KMS-11 (cell line): ENCODE measurements around the gene FNDC3B.

Experiments
- H2AFZ ChIP-seq: fragments of 200-600 bp; sonication (generic); 2 replicates; pipeline ENCODE4 v1.6.1; 2016; ENCODE audit warnings: antibody characterized with exemption, mixed run types, low read depth
- H3K27ac ChIP-seq: fragments of 200-600 bp; sonication (generic); 2 replicates; pipeline ENCODE4 v1.6.1; 2016; ENCODE audit warnings: mild to moderate bottlenecking, mixed run types
- H3K27me3 ChIP-seq: fragments of 200-600 bp; sonication (generic); 2 replicates; pipeline ENCODE4 v1.6.1; 2017; ENCODE audit warnings: mild to moderate bottlenecking, low read depth, mixed run types, moderate library complexity; ENCODE audit not compliant: insufficient read depth
- H3K36me3 ChIP-seq: fragments of 200-600 bp; sonication (generic); 2 replicates; pipeline ENCODE4 v1.6.1; 2017; ENCODE audit warnings: mild to moderate bottlenecking, mixed run types; ENCODE audit not compliant: insufficient read depth
- H3K4me1 ChIP-seq: fragments of 200-600 bp; sonication (generic); 2 replicates; pipeline ENCODE4 v1.6.1; 2016; ENCODE audit warnings: mild to moderate bottlenecking, low read depth, mixed run types; ENCODE audit not compliant: poor library complexity, severe bottlenecking
- H3K4me2 ChIP-seq: fragments of 200-600 bp; sonication (generic); 2 replicates; pipeline ENCODE4 v1.7.0; 2016; ENCODE audit warnings: mild to moderate bottlenecking, mixed run types
- H3K4me3 ChIP-seq: fragments of 200-600 bp; sonication (generic); IDR thresholded peaks from 2 replicates; pipeline ENCODE4 v1.6.1; 2017; ENCODE audit warnings: low read depth, low read length, mixed read lengths; ENCODE audit not compliant: insufficient read depth
- H3K79me2 ChIP-seq: fragments of 200-600 bp; sonication (generic); 2 replicates; pipeline ENCODE4 v1.6.1; 2016; ENCODE audit warnings: low read depth, mixed run types; ENCODE audit not compliant: insufficient read depth
- H3K9ac ChIP-seq: fragments of 200-600 bp; sonication (generic); 2 replicates; pipeline ENCODE4 v1.6.1; 2016; ENCODE audit warnings: mild to moderate bottlenecking, mixed run types
- H4K20me1 ChIP-seq: fragments of 200-600 bp; sonication (generic); 2 replicates; pipeline ENCODE4 v1.6.1; 2016; ENCODE audit warnings: mild to moderate bottlenecking, mixed run types; ENCODE audit not compliant: insufficient read depth
- TF ChIP-seq, protein P1 (sequence below): fragments of 200-600 bp; sonication (generic); conservative IDR thresholded peaks from 2 replicates; pipeline ENCODE4 v1.6.1; 2017; ENCODE audit warnings: low read depth, mild to moderate bottlenecking, antibody characterized with exemption, low read length, moderate library complexity, mixed read lengths

Gene FNDC3B

DNA sequence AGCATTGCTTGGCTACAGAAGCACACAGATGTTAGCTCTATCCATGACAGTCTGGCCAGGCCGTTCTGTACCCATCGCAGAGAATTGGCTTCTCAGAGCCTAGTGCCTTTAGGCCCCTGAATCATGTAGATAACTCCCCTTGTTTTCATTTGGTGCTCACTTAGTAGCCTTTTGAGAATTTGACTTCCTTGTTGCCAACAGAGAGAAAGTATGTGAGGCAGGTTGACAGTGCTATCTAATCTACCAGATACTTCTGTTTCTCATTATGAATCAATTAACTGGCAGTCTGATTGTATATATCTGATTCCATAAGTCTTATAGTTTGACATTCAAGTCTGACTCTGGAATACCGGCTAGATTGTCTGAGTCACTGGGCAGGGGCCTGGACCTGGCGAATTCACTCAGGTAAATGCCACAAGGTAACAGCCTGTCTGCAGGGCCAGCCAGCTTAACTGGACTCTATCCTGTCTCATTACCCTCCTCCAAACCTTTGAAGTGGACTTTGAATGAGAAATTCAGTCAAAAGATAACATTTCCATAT, 248.6 kb downstream of the FNDC3B start:
- peaks cover 4% of the 10 kb centered on the region; the same call in 1 of the 2 replicates for H3K79me2 ChIP-seq
- 0 out of 2 replicates have a peak, but pooled peaks cover 9% of the 10 kb centered on the region for H4K20me1 ChIP-seq
- no peak overlapping the region for H2AFZ ChIP-seq
- peaks cover 7% of the 10 kb centered on the region for H3K4me1 ChIP-seq
- H3K4me2 ChIP-seq, result no peak overlapping the region
- TF ChIP-seq, protein P1, sequence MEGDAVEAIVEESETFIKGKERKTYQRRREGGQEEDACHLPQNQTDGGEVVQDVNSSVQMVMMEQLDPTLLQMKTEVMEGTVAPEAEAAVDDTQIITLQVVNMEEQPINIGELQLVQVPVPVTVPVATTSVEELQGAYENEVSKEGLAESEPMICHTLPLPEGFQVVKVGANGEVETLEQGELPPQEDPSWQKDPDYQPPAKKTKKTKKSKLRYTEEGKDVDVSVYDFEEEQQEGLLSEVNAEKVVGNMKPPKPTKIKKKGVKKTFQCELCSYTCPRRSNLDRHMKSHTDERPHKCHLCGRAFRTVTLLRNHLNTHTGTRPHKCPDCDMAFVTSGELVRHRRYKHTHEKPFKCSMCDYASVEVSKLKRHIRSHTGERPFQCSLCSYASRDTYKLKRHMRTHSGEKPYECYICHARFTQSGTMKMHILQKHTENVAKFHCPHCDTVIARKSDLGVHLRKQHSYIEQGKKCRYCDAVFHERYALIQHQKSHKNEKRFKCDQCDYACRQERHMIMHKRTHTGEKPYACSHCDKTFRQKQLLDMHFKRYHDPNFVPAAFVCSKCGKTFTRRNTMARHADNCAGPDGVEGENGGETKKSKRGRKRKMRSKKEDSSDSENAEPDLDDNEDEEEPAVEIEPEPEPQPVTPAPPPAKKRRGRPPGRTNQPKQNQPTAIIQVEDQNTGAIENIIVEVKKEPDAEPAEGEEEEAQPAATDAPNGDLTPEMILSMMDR, result no peak
- peaks cover 18% of the 10 kb centered on the region; the same call in 1 of the 2 replicates for H3K36me3 ChIP-seq
- no peak overlapping the region for H3K9ac ChIP-seq
- H3K27me3 ChIP-seq, result no peaks in the 10 kb centered on the region
- H3K4me3 ChIP-seq, result no peak overlapping the region
- no peak overlapping the region for H3K27ac ChIP-seq

DNA sequence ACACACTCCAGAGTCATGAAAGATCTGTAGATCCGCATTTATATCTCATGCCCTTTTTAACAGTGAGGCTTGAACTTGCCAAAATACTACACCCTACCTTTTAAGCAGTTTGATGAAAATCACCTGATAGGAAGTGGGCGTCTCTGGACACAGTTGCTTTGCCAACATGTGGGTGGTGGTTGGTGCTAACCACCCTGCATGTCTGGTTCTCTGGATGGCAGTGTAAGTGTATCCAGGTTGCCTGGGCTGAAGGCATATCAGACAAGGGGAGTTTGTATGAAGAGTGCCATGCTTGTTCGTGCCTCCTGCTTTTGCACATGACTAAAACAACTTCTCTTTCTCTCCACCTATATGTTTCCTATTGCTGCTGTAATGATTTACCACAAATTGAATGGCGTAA, 249.3 kb downstream of the FNDC3B start:
- H3K36me3 ChIP-seq, result peaks cover 18% of the 10 kb centered on the region; the same call in 1 of the 2 replicates
- H3K9ac ChIP-seq, result no peak overlapping the region
- H2AFZ ChIP-seq, result no peak overlapping the region
- no peak overlapping the region for H3K4me3 ChIP-seq
- 0 out of 2 replicates have a peak, but pooled peaks cover 9% of the 10 kb centered on the region for H4K20me1 ChIP-seq
- H3K4me2 ChIP-seq, result no peak overlapping the region
- no peak overlapping the region for H3K27ac ChIP-seq
- no peaks in the 10 kb centered on the region for H3K27me3 ChIP-seq
- H3K4me1 ChIP-seq, result peaks cover 7% of the 10 kb centered on the region
- TF ChIP-seq, protein P1, result no peak
- H3K79me2 ChIP-seq, result no peaks in the 10 kb centered on the region

DNA sequence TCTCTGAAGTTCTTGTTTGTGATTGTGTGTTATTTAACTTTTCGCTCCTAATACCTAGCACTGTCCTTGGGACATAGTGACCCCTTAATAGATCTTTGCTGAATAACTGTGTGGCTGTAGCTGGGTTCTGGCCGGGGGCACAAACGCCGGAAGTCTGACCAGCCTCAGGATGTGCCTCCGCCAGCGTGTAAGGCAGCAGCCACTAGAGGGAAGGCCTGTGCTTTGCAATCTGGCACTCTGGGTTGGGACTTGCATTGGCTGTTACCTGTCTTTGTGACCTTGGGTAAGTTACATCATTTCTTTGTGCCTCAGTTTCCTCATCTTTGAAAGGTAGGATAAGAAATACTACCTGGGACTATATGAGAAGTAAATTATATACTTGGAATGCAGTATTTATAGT, 250.2 kb downstream of the FNDC3B start:
- Histone ChIP-seq H3K27me3 (no peaks in the 10 kb centered on the region), H3K4me3 (no peak overlapping the region), H3K79me2 (no peaks in the 10 kb centered on the region), H3K4me1 (peaks cover 7% of the 10 kb centered on the region), H3K27ac (no peak overlapping the region), H2AFZ (no peak overlapping the region), H4K20me1 (0 out of 2 replicates have a peak, but pooled peaks cover 9% of the 10 kb centered on the region), H3K9ac (no peak overlapping the region), H3K36me3 (peaks cover 20% of the 10 kb centered on the region; the same call in 1 of the 2 replicates), H3K4me2 (no peak overlapping the region)
- TF ChIP-seq, protein P1, result no peak

DNA sequence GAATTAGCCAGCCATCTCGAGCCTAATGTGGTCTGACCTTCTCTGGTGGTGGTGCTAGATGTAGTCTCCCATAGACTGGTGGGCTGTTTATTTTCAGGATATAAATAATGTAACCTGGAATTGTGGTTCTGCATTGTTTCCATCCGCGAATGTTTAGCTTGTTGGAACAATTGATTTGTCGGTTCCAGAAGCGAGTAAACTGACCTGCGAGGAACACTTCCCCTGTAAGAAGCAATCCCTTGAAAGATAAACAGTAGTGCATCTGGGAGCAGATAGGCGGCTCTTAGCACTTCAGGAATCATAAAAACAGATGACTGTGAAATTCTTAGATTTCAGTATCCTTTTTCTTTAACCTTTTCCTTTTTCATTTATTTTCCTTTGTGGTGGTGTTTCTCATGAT, 251.1 kb downstream of the FNDC3B start:
- 0 out of 2 replicates have a peak, but pooled peaks cover 9% of the 10 kb centered on the region for H4K20me1 ChIP-seq
- no peak overlapping the region for H3K4me2 ChIP-seq
- peaks cover 16% of the 10 kb centered on the region; the same call in 1 of the 2 replicates for H3K36me3 ChIP-seq
- TF ChIP-seq, protein P1, result no peak
- H3K27ac ChIP-seq, result no peak overlapping the region
- H3K4me3 ChIP-seq, result no peak overlapping the region
- peaks cover 7% of the 10 kb centered on the region for H3K4me1 ChIP-seq
- no peak overlapping the region for H2AFZ ChIP-seq
- no peak overlapping the region for H3K9ac ChIP-seq
- no peaks in the 10 kb centered on the region for H3K79me2 ChIP-seq
- H3K27me3 ChIP-seq, result no peaks in the 10 kb centered on the region
